GM12873 (cell line): ENCODE measurements around the gene SDHC.

Source experiments
- TF ChIP-seq, protein P1 (sequence below): IDR thresholded peaks from 2 replicates; pipeline ENCODE4 v1.5.1; 2012; ENCODE audit warnings: low read depth, mild to moderate bottlenecking, moderate library complexity, low read length, control low read depth; ENCODE audit not compliant: insufficient read depth; ENCODE audit errors: missing control alignments

The SDHC gene

GRCh38 chr1:161402446-161402845 is 88.3 kb downstream of the SDHC start:
- TF ChIP-seq, protein P1, sequence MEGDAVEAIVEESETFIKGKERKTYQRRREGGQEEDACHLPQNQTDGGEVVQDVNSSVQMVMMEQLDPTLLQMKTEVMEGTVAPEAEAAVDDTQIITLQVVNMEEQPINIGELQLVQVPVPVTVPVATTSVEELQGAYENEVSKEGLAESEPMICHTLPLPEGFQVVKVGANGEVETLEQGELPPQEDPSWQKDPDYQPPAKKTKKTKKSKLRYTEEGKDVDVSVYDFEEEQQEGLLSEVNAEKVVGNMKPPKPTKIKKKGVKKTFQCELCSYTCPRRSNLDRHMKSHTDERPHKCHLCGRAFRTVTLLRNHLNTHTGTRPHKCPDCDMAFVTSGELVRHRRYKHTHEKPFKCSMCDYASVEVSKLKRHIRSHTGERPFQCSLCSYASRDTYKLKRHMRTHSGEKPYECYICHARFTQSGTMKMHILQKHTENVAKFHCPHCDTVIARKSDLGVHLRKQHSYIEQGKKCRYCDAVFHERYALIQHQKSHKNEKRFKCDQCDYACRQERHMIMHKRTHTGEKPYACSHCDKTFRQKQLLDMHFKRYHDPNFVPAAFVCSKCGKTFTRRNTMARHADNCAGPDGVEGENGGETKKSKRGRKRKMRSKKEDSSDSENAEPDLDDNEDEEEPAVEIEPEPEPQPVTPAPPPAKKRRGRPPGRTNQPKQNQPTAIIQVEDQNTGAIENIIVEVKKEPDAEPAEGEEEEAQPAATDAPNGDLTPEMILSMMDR = no peak

GRCh38 chr1:161404051-161404597 is 89.9 kb downstream of the SDHC start:
- TF ChIP-seq, protein P1 = no peak

- TF ChIP-seq, protein P1 = no peak
Observed at GRCh38 chr1:161407451-161407985, 93.3 kb downstream of the SDHC start.

- TF ChIP-seq, protein P1 = no peak
Observed at GRCh38 chr1:161408429-161409052, 94.4 kb downstream of the SDHC start.
